Neutrophil (primary cell): Measurements from ENCODE around the gene IRGQ.
A peak's percentile ranks its signal among the peaks of the same experiment; 100 is the strongest.

Experiments
- H3K27ac ChIP-seq: fragments of 200-600 bp; sonication (generic); 2 replicates; pipeline ENCODE4 v1.5.1; 2016; ENCODE audit warnings: mild to moderate bottlenecking, moderate library complexity
- H3K27me3 ChIP-seq: fragments of 200-600 bp; sonication (generic); 2 replicates; pipeline ENCODE4 v1.6.0; 2016; ENCODE audit warnings: mild to moderate bottlenecking
- H3K36me3 ChIP-seq: fragments of 200-600 bp; sonication (generic); 2 replicates; pipeline ENCODE4 v1.5.1; 2017
- H3K4me1 ChIP-seq, 2 experiments: fragments of 200-600 bp in 1 of 2; sonication (generic) in 1 of 2; 1 replicate in 1 of 2; 2 replicates in 1 of 2; pipeline versions ENCODE4 v1.5.1 to v1.6.1; 2013 to 2016; ENCODE audit warnings: low read depth in 1 of 2, low read length in 1 of 2, mild to moderate bottlenecking in 1 of 2, moderate library complexity in 1 of 2; ENCODE audit not compliant: control insufficient read depth in 1 of 2, insufficient read depth in 1 of 2
- H3K4me3 ChIP-seq, 2 experiments: fragments of 200-600 bp in 1 of 2; sonication (generic) in 1 of 2; 1 replicate in 1 of 2; 2 replicates in 1 of 2; pipeline ENCODE4 v1.5.1; 2013 to 2016; ENCODE audit warnings: low read depth in 1 of 2, low read length in 1 of 2, mild to moderate bottlenecking in 1 of 2, moderate library complexity in 1 of 2
- H3K9me3 ChIP-seq: fragments of 200-600 bp; sonication (generic); 2 replicates; pipeline ENCODE4 v1.5.1; 2016
- TF ChIP-seq, protein P1 (sequence below): fragments of 200-600 bp; sonication (generic); IDR thresholded peaks from 2 replicates; pipeline ENCODE4 v1.5.1; 2016; ENCODE audit warnings: antibody characterized with exemption

The IRGQ gene

DNA sequence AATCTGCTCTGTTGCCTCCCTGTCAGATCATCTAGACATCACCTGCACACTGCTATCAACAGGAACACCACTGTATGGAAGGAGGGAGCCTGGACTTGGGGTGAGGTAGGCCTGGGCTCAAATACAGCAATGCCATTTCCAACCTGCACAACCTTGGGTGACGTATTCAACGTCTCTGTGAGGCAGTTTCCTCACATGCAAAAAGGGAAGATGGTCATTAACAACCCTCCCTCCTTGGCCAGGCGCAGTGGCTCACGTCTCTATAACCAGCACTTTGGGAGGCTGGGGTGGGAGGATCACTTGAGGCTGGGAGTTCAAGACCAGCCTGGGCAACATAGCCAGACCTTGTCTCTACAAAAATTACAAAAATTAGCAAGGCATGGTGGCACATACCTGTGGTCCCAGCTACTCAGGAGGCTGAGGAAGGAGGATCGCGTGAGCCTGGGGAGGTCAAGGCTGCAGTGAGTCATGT lies 33.7 kb downstream of the IRGQ start:
- Histone ChIP-seq H3K36me3 (peaks cover 17% of the 10 kb centered on the region), H3K4me3 (peak overlapping the region; percentile 21 to 44), H3K27me3 (no peaks in the 10 kb centered on the region), H3K27ac (peak overlapping the region; percentile 94), H3K4me1 (peaks cover 20 to 27% of the 10 kb centered on the region in 2 experiments), H3K9me3 (no peaks in the 10 kb centered on the region)
- TF ChIP-seq, protein P1, sequence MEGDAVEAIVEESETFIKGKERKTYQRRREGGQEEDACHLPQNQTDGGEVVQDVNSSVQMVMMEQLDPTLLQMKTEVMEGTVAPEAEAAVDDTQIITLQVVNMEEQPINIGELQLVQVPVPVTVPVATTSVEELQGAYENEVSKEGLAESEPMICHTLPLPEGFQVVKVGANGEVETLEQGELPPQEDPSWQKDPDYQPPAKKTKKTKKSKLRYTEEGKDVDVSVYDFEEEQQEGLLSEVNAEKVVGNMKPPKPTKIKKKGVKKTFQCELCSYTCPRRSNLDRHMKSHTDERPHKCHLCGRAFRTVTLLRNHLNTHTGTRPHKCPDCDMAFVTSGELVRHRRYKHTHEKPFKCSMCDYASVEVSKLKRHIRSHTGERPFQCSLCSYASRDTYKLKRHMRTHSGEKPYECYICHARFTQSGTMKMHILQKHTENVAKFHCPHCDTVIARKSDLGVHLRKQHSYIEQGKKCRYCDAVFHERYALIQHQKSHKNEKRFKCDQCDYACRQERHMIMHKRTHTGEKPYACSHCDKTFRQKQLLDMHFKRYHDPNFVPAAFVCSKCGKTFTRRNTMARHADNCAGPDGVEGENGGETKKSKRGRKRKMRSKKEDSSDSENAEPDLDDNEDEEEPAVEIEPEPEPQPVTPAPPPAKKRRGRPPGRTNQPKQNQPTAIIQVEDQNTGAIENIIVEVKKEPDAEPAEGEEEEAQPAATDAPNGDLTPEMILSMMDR: peak; percentile 43

DNA sequence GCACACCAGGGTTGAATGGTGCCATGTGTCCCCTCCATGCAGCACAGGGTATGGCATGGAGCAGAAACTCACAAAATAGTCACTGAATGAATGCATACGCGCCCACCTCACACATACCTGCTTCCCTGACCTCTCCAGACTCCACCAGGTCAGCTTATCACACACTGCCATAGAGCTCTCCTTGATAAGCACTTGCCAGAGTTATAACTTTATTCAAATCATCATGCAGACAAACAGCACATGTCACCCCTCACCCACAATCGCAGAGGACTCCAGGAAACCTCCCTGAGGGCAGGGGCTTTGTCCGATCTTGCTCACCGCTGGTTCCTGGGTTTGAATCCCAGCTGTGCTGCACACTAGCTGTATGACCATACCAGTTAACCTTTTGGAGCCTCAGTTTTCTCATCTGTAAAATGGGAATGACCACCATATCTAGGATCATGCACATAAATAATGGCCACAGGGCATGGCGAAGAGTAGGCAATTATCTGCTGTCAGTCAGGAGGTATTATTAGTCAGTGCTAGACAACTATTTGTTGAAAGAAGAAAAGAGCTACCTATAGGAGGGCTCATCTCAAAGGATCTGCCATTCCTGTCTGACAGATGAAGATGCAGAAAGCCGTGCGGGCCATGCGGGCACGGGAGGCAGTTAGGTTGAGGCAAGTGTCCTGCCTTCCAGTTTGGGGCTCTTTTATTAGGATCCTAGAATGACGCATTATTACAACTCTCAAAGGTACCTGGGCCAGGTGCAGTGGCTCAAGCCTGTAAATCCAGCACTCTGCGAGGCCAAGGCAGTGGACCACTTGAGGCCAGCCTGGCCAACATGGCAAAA lies 34.6 kb downstream of the IRGQ start:
- Histone ChIP-seq H3K27ac (peak overlapping the region; percentile 94), H3K4me3 (no peak overlapping the region), H3K9me3 (no peaks in the 10 kb centered on the region), H3K4me1 (peaks cover 20 to 27% of the 10 kb centered on the region in 2 experiments), H3K27me3 (no peaks in the 10 kb centered on the region), H3K36me3 (peaks cover 22% of the 10 kb centered on the region)
- TF ChIP-seq, protein P1: no peak

DNA sequence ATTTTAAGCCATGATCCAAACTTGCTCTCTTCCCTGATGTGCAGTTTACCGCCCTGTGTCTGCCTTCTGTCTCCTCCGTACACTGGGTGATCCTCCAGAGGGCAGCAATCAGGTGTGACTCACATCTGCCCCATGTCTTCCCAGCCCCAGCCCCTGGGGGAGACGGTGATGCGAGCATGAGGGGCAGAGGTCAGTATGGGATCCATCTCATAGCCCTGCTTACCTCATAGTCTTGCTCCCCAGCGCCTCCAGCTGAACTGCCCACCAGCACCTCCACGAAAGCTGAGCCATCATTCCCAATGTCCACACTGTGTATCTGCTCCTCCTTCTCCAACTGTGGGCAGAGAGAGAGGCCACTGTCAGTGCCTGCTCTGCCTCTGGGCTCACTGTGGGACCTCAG lies 35.2 kb downstream of the IRGQ start:
- Histone ChIP-seq H3K4me1 (peaks cover 20 to 27% of the 10 kb centered on the region in 2 experiments), H3K36me3 (peaks cover 28% of the 10 kb centered on the region), H3K9me3 (no peaks in the 10 kb centered on the region), H3K27me3 (no peaks in the 10 kb centered on the region), H3K27ac (peak overlapping the region; percentile 94), H3K4me3 (no peak overlapping the region)
- TF ChIP-seq, protein P1: no peak

DNA sequence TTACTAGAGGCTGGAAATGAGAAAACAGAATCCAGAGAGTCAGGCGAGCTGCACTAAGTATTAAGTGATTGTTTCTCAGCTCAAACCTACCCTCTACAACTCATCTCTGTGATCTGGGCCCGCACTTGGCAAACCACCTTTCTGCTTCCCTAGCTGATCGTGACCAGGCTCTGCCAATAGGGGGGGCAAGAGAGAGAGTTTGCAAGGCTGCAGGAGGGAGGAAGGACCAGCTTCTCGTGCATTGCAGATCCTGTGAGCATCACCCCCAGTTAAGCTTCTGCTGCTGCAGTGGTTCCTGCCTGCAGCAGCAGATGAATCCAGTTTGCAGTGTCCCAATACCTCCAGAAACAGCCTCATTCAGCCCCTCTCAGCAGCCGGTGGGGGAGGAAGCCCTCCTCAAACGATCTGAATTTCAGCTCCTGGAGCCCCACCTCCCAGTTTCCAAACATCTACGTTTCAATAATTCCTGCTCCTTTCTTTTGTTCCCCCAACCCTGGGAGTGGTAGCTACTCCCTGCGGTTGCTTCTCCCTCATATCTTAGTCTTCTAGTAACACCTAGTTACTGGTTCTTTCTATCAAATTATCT lies 40.7 kb downstream of the IRGQ start:
- Histone ChIP-seq H3K27me3 (no peaks in the 10 kb centered on the region), H3K4me3 (no peak overlapping the region), H3K4me1 (no peaks in the 10 kb centered on the region), H3K9me3 (no peaks in the 10 kb centered on the region), H3K27ac (no peak overlapping the region), H3K36me3 (peaks cover 63% of the 10 kb centered on the region)
- TF ChIP-seq, protein P1: peak; percentile 79

DNA sequence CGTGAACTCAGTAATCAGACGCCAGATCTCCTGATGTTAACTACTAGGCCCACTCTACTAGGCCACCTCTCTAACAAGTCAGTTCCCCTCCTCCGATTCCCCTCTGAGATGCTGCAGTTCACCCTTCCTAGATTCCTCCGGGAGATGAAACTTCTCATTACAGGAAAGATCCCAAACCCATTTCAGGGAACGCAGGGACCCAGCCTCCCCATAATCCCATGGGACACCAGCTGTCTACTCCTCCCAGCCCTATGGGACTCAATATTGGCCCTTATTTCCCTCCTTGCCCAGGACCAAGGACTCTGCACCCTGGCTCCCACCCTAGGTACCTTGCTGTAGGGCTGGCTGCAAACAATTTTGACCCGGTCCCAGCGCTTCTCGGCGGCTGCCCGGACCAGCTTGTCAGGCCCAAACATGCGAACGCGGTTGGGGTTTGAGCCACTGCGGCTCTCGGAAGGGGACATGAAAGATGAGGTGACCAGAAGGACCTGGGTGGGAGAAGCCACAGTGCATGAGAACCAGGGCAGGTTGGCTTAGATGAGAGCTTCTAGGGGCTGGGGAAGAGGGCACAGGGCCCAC lies 41.5 kb downstream of the IRGQ start:
- Histone ChIP-seq H3K9me3 (no peaks in the 10 kb centered on the region), H3K4me3 (no peak overlapping the region), H3K36me3 (peaks cover 72% of the 10 kb centered on the region), H3K27me3 (no peaks in the 10 kb centered on the region), H3K27ac (no peak overlapping the region), H3K4me1 (no peaks in the 10 kb centered on the region)
- TF ChIP-seq, protein P1: no peak
